HG03521 (cell line): ENCODE results near the gene PTPN9.
"Not testable (repeated sequence)": the region's sequence is repeated elsewhere in the genome, so short reads cannot be mapped to it uniquely, and the experiment has no call there.

ENCODE experiments used
- ATAC-seq: cut with Tn5 transposase; IDR thresholded peaks from one replicate; pipeline ENCODE4 v1.9.1; 2021; ENCODE audit warnings: mild to moderate bottlenecking, moderate library complexity; ENCODE audit not compliant: unreplicated experiment

The PTPN9 gene

GRCh38 chr15:75578948-75579920 lies at the start of gene PTPN9:
TSS of gene PTPN9 (minus strand) at chr15:75579315. CDS start at chr15:75578776, 539 bp downstream.
- ATAC-seq: no peak

GRCh38 chr15:75625542-75626347 lies 46.6 kb upstream of the PTPN9 start, which contains the start of gene SNUPN:
TSS of gene SNUPN (minus strand) at chr15:75625725. CDS start at chr15:75621051, 4,674 bp downstream.
- peak; percentile 68 for ATAC-seq

- ATAC-seq: no peak
These were observed 43.4 kb upstream of the PTPN9 start for GRCh38 chr15:75622505-75622904.

- ATAC-seq: no peak
These were observed 41.8 kb upstream of the PTPN9 start for GRCh38 chr15:75620841-75621391.

DNA sequence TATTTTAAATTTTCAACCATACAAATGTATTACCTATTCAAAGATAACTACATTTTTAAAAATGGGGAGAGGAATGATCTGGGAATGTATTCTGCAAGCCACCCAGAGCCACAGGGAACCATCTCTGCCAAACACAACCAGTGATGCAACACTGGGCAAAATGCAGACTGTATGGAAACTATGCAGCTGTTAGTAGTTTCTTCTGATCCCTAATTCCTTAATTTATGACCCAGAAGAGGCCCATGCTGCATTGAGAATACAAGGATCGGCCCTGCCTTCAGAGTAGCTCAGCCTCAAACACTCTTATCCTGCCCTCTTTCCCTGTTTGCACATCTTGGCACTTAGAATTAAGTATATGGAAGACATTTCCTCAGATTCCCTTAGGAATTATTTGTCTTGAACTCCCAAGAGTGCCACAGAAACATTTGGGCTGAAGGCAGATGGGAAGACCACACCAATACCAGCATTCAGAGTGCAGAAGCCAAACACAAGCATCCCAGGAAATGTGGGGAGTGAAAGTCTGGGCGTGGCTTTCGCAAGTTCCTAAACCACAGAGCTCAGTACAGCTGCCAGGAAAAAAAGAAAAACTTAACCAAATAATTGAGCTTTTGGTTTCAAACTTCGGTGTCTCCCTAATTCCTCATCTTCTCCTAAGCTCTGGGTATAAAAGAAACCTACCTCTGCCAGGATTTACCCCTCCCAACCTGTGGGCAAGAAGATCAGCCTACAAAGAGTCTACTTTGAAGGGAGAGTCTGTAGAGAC lies 41.1 kb upstream of the PTPN9 start:
- ATAC-seq: no peak

- ATAC-seq: no peak
These were observed 37.7 kb upstream of the PTPN9 start for GRCh38 chr15:75616766-75617165.

DNA sequence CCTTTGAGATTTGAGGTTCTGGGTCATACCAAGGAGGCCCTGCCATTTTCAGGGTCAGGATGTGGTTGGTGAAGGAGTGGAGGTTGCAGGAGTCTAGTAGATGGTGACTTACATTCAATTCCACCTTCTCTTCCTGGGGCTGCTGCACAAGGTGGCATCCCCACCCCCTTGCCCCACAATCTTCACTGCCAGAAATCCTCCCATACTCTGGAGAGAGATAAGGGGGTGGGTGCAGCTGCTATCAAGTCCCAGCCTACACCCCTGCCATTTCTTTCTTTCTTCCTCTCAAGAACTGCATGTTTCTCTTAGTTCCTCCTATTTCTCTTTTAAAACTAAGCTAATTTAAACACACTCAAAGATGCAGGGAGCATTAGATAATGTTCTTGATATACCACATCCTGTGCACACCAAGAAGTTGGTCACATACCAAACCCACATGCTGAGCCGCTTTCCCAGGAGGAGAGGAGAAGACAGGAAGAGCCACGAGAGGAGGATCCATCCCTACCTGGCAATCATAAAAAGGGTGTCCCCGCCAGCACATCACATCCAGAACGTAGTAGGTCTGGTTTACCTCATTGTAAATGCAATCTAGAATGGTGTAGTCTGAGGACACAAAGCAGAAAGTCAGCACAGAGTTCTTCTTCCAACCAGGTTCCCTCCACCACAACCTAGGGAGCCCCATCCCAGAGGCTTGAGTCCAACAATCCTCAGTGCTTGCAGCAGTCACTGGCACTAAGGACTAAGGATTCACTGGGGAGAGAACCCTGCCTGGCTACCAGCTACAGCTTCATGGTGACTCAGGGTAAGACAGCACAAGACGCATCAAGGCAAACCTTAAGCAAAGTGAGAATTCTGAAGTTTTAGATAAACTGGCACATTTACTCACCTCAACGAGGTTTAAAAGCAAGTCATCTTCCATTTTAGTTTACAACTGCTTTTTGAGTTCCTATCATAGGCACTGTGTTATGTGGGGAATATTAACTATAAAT lies 27.9 kb upstream of the PTPN9 start:
- no peak for ATAC-seq

GRCh38 chr15:75606026-75606425 lies 26.9 kb upstream of the PTPN9 start:
- ATAC-seq: no peak

- no peak for ATAC-seq
These were observed 20.3 kb upstream of the PTPN9 start for GRCh38 chr15:75599401-75599800.

DNA sequence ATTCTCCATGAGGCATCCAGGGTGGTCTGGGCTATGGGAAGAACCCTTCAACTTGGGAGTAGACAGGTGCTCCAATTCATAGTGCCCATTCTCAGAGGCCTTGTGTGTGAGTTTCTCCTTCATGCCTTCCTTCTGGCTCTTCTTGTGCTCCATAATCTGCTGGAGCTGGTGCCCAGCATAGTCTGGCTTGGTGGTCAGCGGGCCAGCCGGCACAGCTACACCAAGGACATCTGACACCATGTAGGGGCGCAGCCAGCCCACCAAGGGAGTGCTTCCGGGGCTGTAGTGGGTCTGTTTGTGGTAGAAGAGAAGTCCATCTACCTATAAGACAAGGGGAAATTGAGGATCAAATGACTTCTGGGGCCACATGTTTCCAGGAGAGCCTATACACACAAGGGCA lies 19.2 kb upstream of the PTPN9 start:
- ATAC-seq: no peak

DNA sequence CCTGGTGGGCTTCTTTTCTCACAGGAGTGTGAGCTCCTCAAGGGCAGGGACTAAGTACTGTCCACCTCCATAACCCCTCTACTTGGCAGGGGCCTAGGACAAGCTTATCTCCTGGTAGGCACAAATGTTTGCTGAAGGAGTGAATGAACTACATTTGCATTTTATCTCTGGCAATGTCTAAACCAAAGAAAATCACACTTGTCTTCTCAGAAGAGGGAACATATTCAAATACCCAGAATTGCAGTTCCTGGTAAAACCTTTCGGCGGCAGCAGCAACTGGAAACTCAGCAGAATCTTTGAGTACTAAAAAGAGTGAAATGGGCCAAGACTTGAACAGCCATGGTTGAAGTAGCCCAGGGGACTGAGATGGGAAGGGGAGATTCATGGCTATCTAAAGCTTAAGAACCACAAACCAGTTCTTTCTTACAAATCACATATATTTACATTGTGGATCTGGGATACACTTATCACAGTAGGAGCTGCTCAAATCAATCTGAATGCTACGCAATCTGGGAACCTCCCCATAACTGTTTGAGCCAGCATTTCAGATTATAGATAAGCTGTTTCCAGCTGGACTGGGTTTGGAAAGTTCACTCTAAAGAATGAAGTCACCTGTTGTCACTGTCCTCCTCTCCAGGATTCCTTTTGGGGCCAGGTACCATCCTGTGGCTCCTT lies 18.7 kb upstream of the PTPN9 start:
- no peak for ATAC-seq

GRCh38 chr15:75596703-75597345 lies 17.7 kb upstream of the PTPN9 start:
- no peak for ATAC-seq

- no peak for ATAC-seq
These were observed 15.2 kb upstream of the PTPN9 start for GRCh38 chr15:75594276-75594675.

- ATAC-seq: no peak
These were observed 12.7 kb upstream of the PTPN9 start for GRCh38 chr15:75591655-75592364.

- no peak for ATAC-seq
These were observed 11.1 kb upstream of the PTPN9 start for GRCh38 chr15:75590239-75590638.

DNA sequence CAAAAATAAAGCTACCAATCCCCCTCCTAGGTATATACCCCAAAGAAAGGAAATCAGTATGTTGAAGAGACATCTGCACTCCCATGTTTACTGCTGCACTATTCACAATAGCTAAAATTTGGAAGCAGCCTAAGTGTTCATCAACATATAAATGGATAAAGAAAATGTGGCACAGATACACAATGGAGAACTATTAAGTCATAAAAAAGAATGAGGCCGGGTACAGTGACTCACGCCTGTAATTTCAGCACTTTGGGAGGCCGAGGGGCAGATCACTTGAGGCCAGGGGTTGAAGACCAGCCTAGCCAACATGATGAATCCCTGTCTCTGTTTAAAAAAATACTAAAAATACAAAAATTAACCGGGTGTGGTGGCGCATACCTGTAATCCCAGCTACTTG lies 10.0 kb upstream of the PTPN9 start:
- no peak for ATAC-seq

DNA sequence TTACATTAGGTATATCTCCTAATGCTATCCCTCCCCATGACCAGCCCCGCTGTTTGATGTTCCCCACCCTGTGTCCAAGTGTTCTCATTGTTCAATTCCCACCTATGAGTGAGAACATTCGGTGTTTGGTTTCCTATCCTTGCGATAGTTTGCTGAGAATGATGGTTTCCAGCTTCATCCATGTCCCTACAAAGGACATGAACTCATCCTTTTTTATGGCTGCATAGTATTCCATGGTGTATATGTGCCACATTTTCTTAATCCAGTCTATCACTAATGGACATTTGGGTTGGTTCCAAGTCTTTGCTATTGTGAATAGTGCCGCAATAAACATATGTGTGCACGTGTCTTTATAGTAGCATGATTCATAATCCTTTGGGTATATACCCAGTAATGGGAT lies 7.3 kb upstream of the PTPN9 start:
- ATAC-seq: not testable (repeated sequence)

GRCh38 chr15:75584121-75584520 lies 5.0 kb upstream of the PTPN9 start:
- no peak for ATAC-seq
